ENCODE data around the gene SLC7A11.
"Not testable (repeated sequence)": the region's sequence is repeated elsewhere in the genome, so short reads cannot be mapped to it uniquely, and the experiment has no call there.

Gene SLC7A11

GRCh38 chr4:138243369-138243768 lies 1.2 kb upstream of the SLC7A11 start:
- no peak for DNase-seq (ENCODE audit: low read depth in 3 of 3, low spot score in 1 of 3)

- no peak for DNase-seq (ENCODE audit: low read depth in 3 of 3, low spot score in 1 of 3)
These were observed 646 bp upstream of the SLC7A11 start for GRCh38 chr4:138242834-138243156.

- DNase-seq (ENCODE audit: low read depth in 3 of 3, low spot score in 1 of 3) = no peak
These were observed 671 bp downstream of the SLC7A11 start for GRCh38 chr4:138241281-138242075.

GRCh38 chr4:138239491-138239890 lies 2.7 kb downstream of the SLC7A11 start:
- DNase-seq (ENCODE audit: low read depth in 3 of 3, low spot score in 1 of 3) = no peak

- DNase-seq (ENCODE audit: low read depth in 3 of 3, low spot score in 1 of 3) = no peak
These were observed 3.4 kb downstream of the SLC7A11 start for GRCh38 chr4:138238521-138239292.

GRCh38 chr4:138237132-138237531 lies 5.0 kb downstream of the SLC7A11 start:
- DNase-seq (ENCODE audit: low read depth in 3 of 3, low spot score in 1 of 3) = not testable (repeated sequence)

- no peak for DNase-seq (ENCODE audit: low read depth in 3 of 3, low spot score in 1 of 3)
These were observed 6.1 kb downstream of the SLC7A11 start for GRCh38 chr4:138236037-138236436.

GRCh38 chr4:138235419-138235952 lies 6.7 kb downstream of the SLC7A11 start:
- no peak for DNase-seq (ENCODE audit: low read depth in 3 of 3, low spot score in 1 of 3)

GRCh38 chr4:138234248-138234647 lies 7.9 kb downstream of the SLC7A11 start:
- no peak for DNase-seq (ENCODE audit: low read depth in 3 of 3, low spot score in 1 of 3)

GRCh38 chr4:138233313-138234034 lies 8.7 kb downstream of the SLC7A11 start:
- DNase-seq (ENCODE audit: low read depth in 3 of 3, low spot score in 1 of 3) = no peak

- no peak for DNase-seq (ENCODE audit: low read depth in 3 of 3, low spot score in 1 of 3)
These were observed 9.8 kb downstream of the SLC7A11 start for GRCh38 chr4:138232364-138232763.

GRCh38 chr4:138230048-138230447 lies 12.1 kb downstream of the SLC7A11 start:
- DNase-seq (ENCODE audit: low read depth in 3 of 3, low spot score in 1 of 3) = no peak

- no peak for DNase-seq (ENCODE audit: low read depth in 3 of 3, low spot score in 1 of 3)
These were observed 13.0 kb downstream of the SLC7A11 start for GRCh38 chr4:138229160-138229559.

GRCh38 chr4:138226351-138226750 lies 15.8 kb downstream of the SLC7A11 start:
- DNase-seq (ENCODE audit: low read depth in 3 of 3, low spot score in 1 of 3) = no peak

GRCh38 chr4:138225477-138225876 lies 16.7 kb downstream of the SLC7A11 start:
- DNase-seq (ENCODE audit: low read depth in 3 of 3, low spot score in 1 of 3) = no peak

- no peak for DNase-seq (ENCODE audit: low read depth in 3 of 3, low spot score in 1 of 3)
These were observed 17.5 kb downstream of the SLC7A11 start for GRCh38 chr4:138224614-138225013.

GRCh38 chr4:138223231-138223910 lies 18.8 kb downstream of the SLC7A11 start:
- DNase-seq (ENCODE audit: low read depth in 3 of 3, low spot score in 1 of 3) = no peak

- DNase-seq (ENCODE audit: low read depth in 3 of 3, low spot score in 1 of 3) = no peak
These were observed 20.1 kb downstream of the SLC7A11 start for GRCh38 chr4:138222046-138222445.

GRCh38 chr4:138218976-138219375 lies 23.2 kb downstream of the SLC7A11 start:
- DNase-seq (ENCODE audit: low read depth in 3 of 3, low spot score in 1 of 3) = no peak

GRCh38 chr4:138217567-138217966 lies 24.6 kb downstream of the SLC7A11 start:
- DNase-seq (ENCODE audit: low read depth in 3 of 3, low spot score in 1 of 3) = no peak

- no peak for DNase-seq (ENCODE audit: low read depth in 3 of 3, low spot score in 1 of 3)
These were observed 25.8 kb downstream of the SLC7A11 start for GRCh38 chr4:138216272-138216867.
